Measurements from ENCODE around the gene DUS4L. TPM values are rescaled to one million over a fixed set of nuclear protein-coding genes. Genes with fewer than 3 reads are reported as not detected.

Gene DUS4L
- total RNA-seq, 1 donor: 13.9 TPM

- H3K4me3 ChIP-seq (ENCODE audit: low read length): no peak overlapping the region
- H3K27me3 ChIP-seq (ENCODE audit: insufficient read depth, low read length): no peaks in the 10 kb centered on the region
- H3K9me3 ChIP-seq (ENCODE audit: low read depth, low read length): no peaks in the 10 kb centered on the region
- H3K4me1 ChIP-seq (ENCODE audit: insufficient read depth, low read length): no peaks in the 10 kb centered on the region
Measured at GRCh38 chr7:107593025-107593410, 29.2 kb downstream of the DUS4L start.

- Histone ChIP-seq H3K4me1 (ENCODE audit: insufficient read depth, low read length) (no peaks in the 10 kb centered on the region), H3K9me3 (ENCODE audit: low read depth, low read length) (no peaks in the 10 kb centered on the region), H3K27me3 (ENCODE audit: insufficient read depth, low read length) (no peaks in the 10 kb centered on the region), H3K4me3 (ENCODE audit: low read length) (no peak overlapping the region)
Measured at GRCh38 chr7:107594961-107595737, 31.4 kb downstream of the DUS4L start.

- H3K4me1 ChIP-seq (ENCODE audit: insufficient read depth, low read length): no peaks in the 10 kb centered on the region
- H3K4me3 ChIP-seq (ENCODE audit: low read length): no peak overlapping the region
- no peaks in the 10 kb centered on the region for H3K9me3 ChIP-seq (ENCODE audit: low read depth, low read length)
- no peaks in the 10 kb centered on the region for H3K27me3 ChIP-seq (ENCODE audit: insufficient read depth, low read length)
Measured at GRCh38 chr7:107596881-107597581, 33.3 kb downstream of the DUS4L start.

GRCh38 chr7:107597582-107597916 is 33.8 kb downstream of the DUS4L start:
- no peaks in the 10 kb centered on the region for H3K27me3 ChIP-seq (ENCODE audit: insufficient read depth, low read length)
- H3K4me3 ChIP-seq (ENCODE audit: low read length): no peak overlapping the region
- H3K4me1 ChIP-seq (ENCODE audit: insufficient read depth, low read length): no peaks in the 10 kb centered on the region
- H3K9me3 ChIP-seq (ENCODE audit: low read depth, low read length): no peaks in the 10 kb centered on the region

- H3K9me3 ChIP-seq (ENCODE audit: low read depth, low read length): no peaks in the 10 kb centered on the region
- no peaks in the 10 kb centered on the region for H3K4me1 ChIP-seq (ENCODE audit: insufficient read depth, low read length)
- no peaks in the 10 kb centered on the region for H3K27me3 ChIP-seq (ENCODE audit: insufficient read depth, low read length)
- H3K4me3 ChIP-seq (ENCODE audit: low read length): no peak overlapping the region
Measured at GRCh38 chr7:107597953-107598352, 34.2 kb downstream of the DUS4L start.

- no peaks in the 10 kb centered on the region for H3K27me3 ChIP-seq (ENCODE audit: insufficient read depth, low read length)
- no peaks in the 10 kb centered on the region for H3K9me3 ChIP-seq (ENCODE audit: low read depth, low read length)
- H3K4me3 ChIP-seq (ENCODE audit: low read length): no peak overlapping the region
- no peaks in the 10 kb centered on the region for H3K4me1 ChIP-seq (ENCODE audit: insufficient read depth, low read length)
Measured at GRCh38 chr7:107599262-107599661, 35.5 kb downstream of the DUS4L start.

GRCh38 chr7:107600816-107601215 is 37.0 kb downstream of the DUS4L start:
- Histone ChIP-seq H3K4me1 (ENCODE audit: insufficient read depth, low read length) (no peaks in the 10 kb centered on the region), H3K9me3 (ENCODE audit: low read depth, low read length) (no peaks in the 10 kb centered on the region), H3K4me3 (ENCODE audit: low read length) (no peak overlapping the region), H3K27me3 (ENCODE audit: insufficient read depth, low read length) (no peaks in the 10 kb centered on the region)

- Histone ChIP-seq H3K27me3 (ENCODE audit: insufficient read depth, low read length) (no peaks in the 10 kb centered on the region), H3K4me3 (ENCODE audit: low read length) (no peak overlapping the region), H3K9me3 (ENCODE audit: low read depth, low read length) (no peaks in the 10 kb centered on the region), H3K4me1 (ENCODE audit: insufficient read depth, low read length) (no peaks in the 10 kb centered on the region)
Measured at GRCh38 chr7:107605218-107605815, 41.5 kb downstream of the DUS4L start.

- no peaks in the 10 kb centered on the region for H3K4me1 ChIP-seq (ENCODE audit: insufficient read depth, low read length)
- no peaks in the 10 kb centered on the region for H3K27me3 ChIP-seq (ENCODE audit: insufficient read depth, low read length)
- H3K9me3 ChIP-seq (ENCODE audit: low read depth, low read length): no peaks in the 10 kb centered on the region
- H3K4me3 ChIP-seq (ENCODE audit: low read length): no peak overlapping the region
Measured at GRCh38 chr7:107606303-107606702, 42.5 kb downstream of the DUS4L start.

GRCh38 chr7:107609811-107610261 is 46.1 kb downstream of the DUS4L start:
- H3K9me3 ChIP-seq (ENCODE audit: low read depth, low read length): no peaks in the 10 kb centered on the region
- H3K27me3 ChIP-seq (ENCODE audit: insufficient read depth, low read length): no peaks in the 10 kb centered on the region
- no peak overlapping the region for H3K4me3 ChIP-seq (ENCODE audit: low read length)
- H3K4me1 ChIP-seq (ENCODE audit: insufficient read depth, low read length): no peaks in the 10 kb centered on the region

- no peak overlapping the region for H3K4me3 ChIP-seq (ENCODE audit: low read length)
- H3K27me3 ChIP-seq (ENCODE audit: insufficient read depth, low read length): no peaks in the 10 kb centered on the region
- H3K4me1 ChIP-seq (ENCODE audit: insufficient read depth, low read length): no peaks in the 10 kb centered on the region
- H3K9me3 ChIP-seq (ENCODE audit: low read depth, low read length): no peaks in the 10 kb centered on the region
Measured at GRCh38 chr7:107610323-107610722, 46.6 kb downstream of the DUS4L start.

GRCh38 chr7:107613439-107613838 is 49.7 kb downstream of the DUS4L start:
- Histone ChIP-seq H3K4me3 (ENCODE audit: low read length) (no peak overlapping the region), H3K4me1 (ENCODE audit: insufficient read depth, low read length) (no peaks in the 10 kb centered on the region), H3K9me3 (ENCODE audit: low read depth, low read length) (no peaks in the 10 kb centered on the region), H3K27me3 (ENCODE audit: insufficient read depth, low read length) (no peaks in the 10 kb centered on the region)

- no peak overlapping the region for H3K4me3 ChIP-seq (ENCODE audit: low read length)
- no peaks in the 10 kb centered on the region for H3K9me3 ChIP-seq (ENCODE audit: low read depth, low read length)
- no peaks in the 10 kb centered on the region for H3K27me3 ChIP-seq (ENCODE audit: insufficient read depth, low read length)
- H3K4me1 ChIP-seq (ENCODE audit: insufficient read depth, low read length): no peaks in the 10 kb centered on the region
Measured at GRCh38 chr7:107613948-107614347, 50.2 kb downstream of the DUS4L start.

GRCh38 chr7:107614425-107614824 is 50.7 kb downstream of the DUS4L start:
- Histone ChIP-seq H3K4me3 (ENCODE audit: low read length) (no peak overlapping the region), H3K27me3 (ENCODE audit: insufficient read depth, low read length) (no peaks in the 10 kb centered on the region), H3K9me3 (ENCODE audit: low read depth, low read length) (no peaks in the 10 kb centered on the region), H3K4me1 (ENCODE audit: insufficient read depth, low read length) (no peaks in the 10 kb centered on the region)

GRCh38 chr7:107615910-107616680 is 52.3 kb downstream of the DUS4L start:
- Histone ChIP-seq H3K27me3 (ENCODE audit: insufficient read depth, low read length) (no peaks in the 10 kb centered on the region), H3K4me1 (ENCODE audit: insufficient read depth, low read length) (no peaks in the 10 kb centered on the region), H3K4me3 (ENCODE audit: low read length) (no peak overlapping the region)

More at GRCh38 chr7:107615910-107616680, 52.3 kb downstream of the DUS4L start:
- H3K9me3 ChIP-seq (ENCODE audit: low read depth, low read length): no peaks in the 10 kb centered on the region
